A673 (cell line): ENCODE data around the gene CDKAL1. TPM values are rescaled to one million over a fixed set of nuclear protein-coding genes. Genes with fewer than 3 reads are reported as not detected.
"Not testable (repeated sequence)": the region's sequence is repeated elsewhere in the genome, so short reads cannot be mapped to it uniquely, and the experiment has no call there.

Source experiments
- BruUV-seq: library from RNA; stranded (reverse); fragments of 400-500 nt; replicated peaks from 2 replicates; lab custom pipeline; 2021; lab: Mats Ljungman, UMichigan
- CTCF ChIA-PET: fragments of 300-600 bp; sonication (Branson Sonifier 250); formaldehyde crosslinking; loops from one replicate; lab custom pipeline; 2022; ENCODE audit warnings: antibody characterized with exemption; lab: Charles Lee
- POLR2A ChIA-PET: fragments of 300-600 bp; sonication (Branson Sonifier 250); formaldehyde crosslinking; loops from one replicate; lab custom pipeline; 2022; ENCODE audit warnings: antibody characterized with exemption; ENCODE audit not compliant: low non-redundant PET; lab: Charles Lee
- DNase-seq: peaks from one replicate; pipeline ENCODE4 v3.0.0-alpha.2; 2015; ENCODE audit warnings: low spot score
- H3K27ac ChIP-seq: fragments of 200-600 bp; sonication (generic); 2 replicates; pipeline ENCODE4 v1.5.1; 2016; ENCODE audit warnings: mixed run types, low read depth, mild to moderate bottlenecking, mixed read lengths, antibody characterized with exemption, low read length; ENCODE audit not compliant: poor library complexity, severe bottlenecking
- H3K27me3 ChIP-seq: fragments of 200-600 bp; sonication (generic); replicated peaks from 2 replicates; pipeline ENCODE4 v1.6.1; 2017; ENCODE audit warnings: mixed run types, low read depth, mild to moderate bottlenecking, mixed read lengths, antibody characterized with exemption, low read length; ENCODE audit not compliant: insufficient read depth, poor library complexity
- H3K36me3 ChIP-seq: fragments of 200-600 bp; sonication (generic); 2 replicates; pipeline ENCODE4 v1.6.1; 2016; ENCODE audit warnings: mixed run types, mild to moderate bottlenecking, mixed read lengths, antibody characterized with exemption, low read length; ENCODE audit not compliant: insufficient read depth, poor library complexity, severe bottlenecking
- H3K4me1 ChIP-seq: fragments of 200-600 bp; sonication (generic); 2 replicates; pipeline ENCODE4 v1.6.1; 2017; ENCODE audit warnings: mixed run types, mild to moderate bottlenecking, mixed read lengths, antibody characterized with exemption, low read length; ENCODE audit not compliant: insufficient read depth, poor library complexity, severe bottlenecking
- H3K4me3 ChIP-seq: fragments of 200-600 bp; sonication (generic); 2 replicates; pipeline ENCODE4 v1.5.1; 2016; ENCODE audit warnings: low read depth, mixed run types, mild to moderate bottlenecking, mixed read lengths, low read length; ENCODE audit not compliant: poor library complexity, severe bottlenecking
- H3K9me3 ChIP-seq: fragments of 200-600 bp; sonication (generic); 2 replicates; pipeline ENCODE4 v1.6.1; 2016; ENCODE audit warnings: mixed run types, low read depth, mild to moderate bottlenecking, mixed read lengths, antibody characterized with exemption, low read length; ENCODE audit not compliant: poor library complexity, severe bottlenecking
- EZH2 ChIP-seq: fragments of 200-600 bp; sonication (generic); IDR thresholded peaks from 2 replicates; pipeline ENCODE4 v1.6.1; 2017; ENCODE audit warnings: borderline replicate concordance, low read depth, mild to moderate bottlenecking, mixed read lengths, antibody characterized with exemption, low read length; ENCODE audit not compliant: poor library complexity, severe bottlenecking
- intact Hi-C: fragments of 100-400 bp; cut with micrococcal nuclease; formaldehyde crosslinking; loops from one replicate; pipeline ENCODE4 v1.10.0; 2022; ENCODE audit not compliant: unreplicated experiment
- total RNA-seq: library from RNA; stranded (reverse); gene quantifications from 2 replicates; pipeline ENCODE4 v1.2.3, GENCODE V29; 2021
- TF ChIP-seq, protein P1 (sequence below): fragments of 300-800, 200-600 bp; sonication (generic); conservative IDR thresholded peaks from 2 replicates; pipeline ENCODE4 v1.5.1; 2017; ENCODE audit warnings: low read depth, mild to moderate bottlenecking, antibody characterized with exemption, low read length, moderate library complexity, mixed read lengths

The CDKAL1 gene
- total RNA-seq, 1 experiment from 2014 or later: 35.5 TPM

DNA sequence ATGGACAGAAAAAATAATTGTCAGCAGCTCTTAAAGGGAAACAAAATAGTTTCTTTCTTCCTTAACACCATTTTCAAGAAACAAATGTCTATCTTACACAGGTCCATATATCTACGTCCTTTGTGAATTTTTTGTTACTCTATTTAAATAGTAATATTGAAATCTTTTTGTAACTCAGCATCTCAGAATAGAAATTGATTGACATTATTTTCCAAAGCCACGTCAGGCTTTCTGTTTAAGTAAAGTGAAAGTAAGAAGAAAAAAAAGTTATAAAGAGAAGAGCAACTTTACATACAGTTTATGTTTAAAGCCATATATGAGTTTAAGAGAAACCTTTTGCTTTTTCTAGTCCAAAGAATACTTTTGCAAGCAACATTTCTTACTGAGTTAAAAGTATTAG is 656.4 kb downstream of the CDKAL1 start:
- Histone ChIP-seq H3K27ac (peak overlapping the region; percentile 63), H3K36me3 (no peaks in the 10 kb centered on the region), H3K27me3 (no peaks in the 10 kb centered on the region), H3K9me3 (no peaks in the 10 kb centered on the region), H3K4me1 (peaks cover 64% of the 10 kb centered on the region), H3K4me3 (no peak overlapping the region)
- ChIA-PET POLR2A (no interaction called here), CTCF (no interaction called here)
- TF ChIP-seq EZH2: no peak
- TF ChIP-seq, protein P1, sequence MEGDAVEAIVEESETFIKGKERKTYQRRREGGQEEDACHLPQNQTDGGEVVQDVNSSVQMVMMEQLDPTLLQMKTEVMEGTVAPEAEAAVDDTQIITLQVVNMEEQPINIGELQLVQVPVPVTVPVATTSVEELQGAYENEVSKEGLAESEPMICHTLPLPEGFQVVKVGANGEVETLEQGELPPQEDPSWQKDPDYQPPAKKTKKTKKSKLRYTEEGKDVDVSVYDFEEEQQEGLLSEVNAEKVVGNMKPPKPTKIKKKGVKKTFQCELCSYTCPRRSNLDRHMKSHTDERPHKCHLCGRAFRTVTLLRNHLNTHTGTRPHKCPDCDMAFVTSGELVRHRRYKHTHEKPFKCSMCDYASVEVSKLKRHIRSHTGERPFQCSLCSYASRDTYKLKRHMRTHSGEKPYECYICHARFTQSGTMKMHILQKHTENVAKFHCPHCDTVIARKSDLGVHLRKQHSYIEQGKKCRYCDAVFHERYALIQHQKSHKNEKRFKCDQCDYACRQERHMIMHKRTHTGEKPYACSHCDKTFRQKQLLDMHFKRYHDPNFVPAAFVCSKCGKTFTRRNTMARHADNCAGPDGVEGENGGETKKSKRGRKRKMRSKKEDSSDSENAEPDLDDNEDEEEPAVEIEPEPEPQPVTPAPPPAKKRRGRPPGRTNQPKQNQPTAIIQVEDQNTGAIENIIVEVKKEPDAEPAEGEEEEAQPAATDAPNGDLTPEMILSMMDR: no peak
- intact Hi-C loops: loop anchor here (10.0 kb wide), 1 partner anchor 616 kb away; no protein-coding TSS in a partner anchor
- no peak for DNase-seq
- no TSS peak for BruUV-seq

DNA sequence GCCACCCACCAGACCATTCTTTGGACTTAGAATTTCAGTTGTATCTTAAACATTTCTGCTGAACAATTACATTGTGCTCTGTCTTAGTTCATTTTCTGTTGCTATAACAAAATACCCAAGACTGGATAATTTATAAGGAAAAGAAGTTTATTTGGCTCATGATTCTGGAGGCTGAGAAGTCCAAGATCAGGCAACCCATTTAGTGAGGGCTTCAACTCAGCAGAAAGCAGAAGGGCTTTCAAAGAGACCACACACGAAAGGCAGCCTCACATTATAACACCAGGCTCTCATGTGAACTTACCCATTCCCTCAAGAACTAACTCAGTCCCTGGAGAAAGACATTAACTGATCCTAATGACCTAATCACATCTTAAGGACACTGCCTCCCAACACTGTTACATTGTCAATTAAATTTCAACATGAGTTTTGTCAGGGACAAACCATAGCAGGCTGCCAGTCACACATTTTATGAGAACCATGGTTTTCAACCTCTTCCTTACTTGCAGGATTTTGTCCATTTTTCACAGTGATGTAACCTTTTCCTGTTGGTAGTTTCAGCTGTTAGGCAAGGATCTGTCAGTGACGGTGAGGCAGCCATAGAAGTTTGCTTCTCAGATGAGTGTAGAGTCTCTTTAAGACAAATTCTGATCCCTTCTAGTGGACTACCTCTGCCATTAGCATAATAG is 659.7 kb downstream of the CDKAL1 start:
- no peaks in the 10 kb centered on the region for H3K36me3 ChIP-seq
- no peak for DNase-seq
- peaks cover 61% of the 10 kb centered on the region for H3K4me1 ChIP-seq
- no TSS peak for BruUV-seq
- no peak for TF ChIP-seq EZH2
- TF ChIP-seq, protein P1: no peak
- H3K9me3 ChIP-seq: no peaks in the 10 kb centered on the region
- intact Hi-C loops: loop anchor here (10.0 kb wide), 1 partner anchor 619 kb away; no protein-coding TSS in a partner anchor
- ChIA-PET CTCF (no interaction called here), POLR2A (no interaction called here)
- H3K4me3 ChIP-seq: no peak overlapping the region
- no peak overlapping the region for H3K27ac ChIP-seq
- no peaks in the 10 kb centered on the region for H3K27me3 ChIP-seq

GRCh38 chr6:21195301-21195700 is 661.0 kb downstream of the CDKAL1 start:
- H3K9me3 ChIP-seq, POLR2A ChIA-PET, H3K4me3 ChIP-seq, BruUV-seq, DNase-seq, H3K27me3 ChIP-seq, H3K27ac ChIP-seq, CTCF ChIA-PET, H3K36me3 ChIP-seq: not testable (repeated sequence)
- H3K4me1 ChIP-seq: peaks cover 61% of the 10 kb centered on the region
- intact Hi-C loops: loop anchor here (10.0 kb wide), 1 partner anchor 620 kb away; no protein-coding TSS in a partner anchor
